Activated naive CD4-positive, alpha-beta T cell treated with anti-CD3 and anti-CD28 coated beads for 36 hours (primary cell): ENCODE results near the gene RASL12. TPM values are rescaled to one million over a fixed set of nuclear protein-coding genes. Genes with fewer than 3 reads are reported as not detected.
"Not testable (repeated sequence)": the region's sequence is repeated elsewhere in the genome, so short reads cannot be mapped to it uniquely, and the experiment has no call there.

Source experiments
- CTCF ChIA-PET: fragments of 350-600 bp; sonication (Branson Sonifier 250); formaldehyde crosslinking; loops from one replicate; lab custom pipeline; 2021; ENCODE audit warnings: antibody characterized with exemption; lab: Charles Lee
- DNase-seq: peaks from one replicate; pipeline ENCODE4 v3.0.0-alpha.2; 2020
- H3K27ac Mint-ChIP-seq: one replicate; pipeline ENCODE4 v1.8.0; 2021; ENCODE audit warnings: mild to moderate bottlenecking, mixed read lengths
- H3K27me3 Mint-ChIP-seq: one replicate; pipeline ENCODE4 v1.8.0; 2021; ENCODE audit warnings: low read depth, mixed read lengths
- H3K36me3 Mint-ChIP-seq: one replicate; pipeline ENCODE4 v1.8.0; 2021; ENCODE audit warnings: low read depth, mixed read lengths
- H3K4me1 Mint-ChIP-seq: one replicate; pipeline ENCODE4 v1.8.0; 2021; ENCODE audit warnings: low read depth, mixed read lengths
- H3K4me3 Mint-ChIP-seq: one replicate; pipeline ENCODE4 v1.8.0; 2021; ENCODE audit warnings: mild to moderate bottlenecking, moderate library complexity, mixed read lengths
- H3K9me3 Mint-ChIP-seq: one replicate; pipeline ENCODE4 v1.8.0; 2021; ENCODE audit warnings: mixed read lengths
- intact Hi-C: fragments of 100-400 bp; cut with micrococcal nuclease; formaldehyde crosslinking; loops from one replicate; pipeline ENCODE4 v1.15.1; 2023
- total RNA-seq, 2 experiments: library from RNA; stranded (reverse); gene quantifications; one replicate each; pipeline ENCODE4 v1.2.3, GENCODE V29; 2021

The RASL12 gene
- total RNA-seq, 2 experiments from 2014 or later: not detected

- DNase-seq: no peak
- Mint-ChIP-seq H3K27ac (no peak overlapping the region), H3K4me3 (no peak overlapping the region), H3K36me3 (no peaks in the 10 kb centered on the region), H3K27me3 (no peaks in the 10 kb centered on the region), H3K4me1 (no peaks in the 10 kb centered on the region), H3K9me3 (no peaks in the 10 kb centered on the region)
- CTCF ChIA-PET: interaction anchor here (0.6 to 2.1 kb wide), 5 partner anchors 12 to 248 kb away, joined by 4 to 8 read pairs (median 5); partner anchors contain the start of gene SLC51B
- intact Hi-C loops: no loop called here
Measured at GRCh38 chr15:65056868-65057548, 10.8 kb downstream of the RASL12 start.

- Mint-ChIP-seq H3K4me1 (no peaks in the 10 kb centered on the region), H3K27me3 (no peaks in the 10 kb centered on the region), H3K4me3 (no peak overlapping the region), H3K27ac (no peak overlapping the region), H3K9me3 (no peaks in the 10 kb centered on the region), H3K36me3 (no peaks in the 10 kb centered on the region)
- intact Hi-C loops: no loop called here
- CTCF ChIA-PET: interaction anchor here (0.6 to 2.6 kb wide), 9 partner anchors 8 to 249 kb away, joined by 3 to 13 read pairs (median 5); partner anchors contain the start of gene SLC51B
- DNase-seq: no peak
Measured at GRCh38 chr15:65056106-65056505, 11.7 kb downstream of the RASL12 start.

DNA sequence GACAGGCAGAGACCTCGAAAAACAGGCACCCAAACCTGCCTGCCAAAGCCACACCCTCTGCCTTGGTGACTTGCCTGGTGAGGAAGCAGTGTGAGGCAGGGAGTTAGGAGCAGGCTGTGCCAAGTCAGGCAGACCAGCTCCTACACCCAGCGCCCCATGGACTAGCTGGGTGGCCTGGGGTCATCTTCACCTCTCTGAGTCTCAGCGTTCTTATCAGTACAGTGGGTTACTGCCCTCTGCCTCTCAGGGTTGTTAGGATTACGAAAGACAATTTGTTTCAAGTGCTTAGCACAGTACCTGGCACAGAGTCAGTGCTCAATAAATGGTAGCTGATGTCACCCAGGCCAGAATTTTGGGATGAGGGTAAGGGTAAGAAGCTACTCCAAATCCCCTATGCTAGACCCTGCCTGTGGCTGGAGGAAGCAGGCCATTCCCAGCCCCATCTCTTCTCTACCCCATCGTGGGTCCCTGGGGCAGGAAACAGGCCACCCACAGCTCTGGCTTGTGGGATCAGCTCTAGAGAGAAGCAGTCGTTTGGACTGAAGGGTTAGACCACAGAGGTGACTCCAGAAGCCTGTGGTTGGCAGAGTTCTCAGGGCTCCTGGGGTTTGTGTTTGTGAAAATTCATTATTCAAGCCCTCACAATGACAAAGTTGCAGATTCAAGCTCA is 12.5 kb downstream of the RASL12 start:
- DNase-seq: no peak
- intact Hi-C loops: no loop called here
- H3K27me3 Mint-ChIP-seq: no peaks in the 10 kb centered on the region
- no peak overlapping the region for H3K4me3 Mint-ChIP-seq
- no peaks in the 10 kb centered on the region for H3K9me3 Mint-ChIP-seq
- CTCF ChIA-PET: interaction anchor here (0.6 to 2.6 kb wide), 11 partner anchors 9 to 245 kb away, joined by 3 to 13 read pairs (median 5); partner anchors contain the start of gene SLC51B
- no peak overlapping the region for H3K27ac Mint-ChIP-seq
- H3K36me3 Mint-ChIP-seq: no peaks in the 10 kb centered on the region
- peaks cover under 1% of the 10 kb centered on the region for H3K4me1 Mint-ChIP-seq

DNA sequence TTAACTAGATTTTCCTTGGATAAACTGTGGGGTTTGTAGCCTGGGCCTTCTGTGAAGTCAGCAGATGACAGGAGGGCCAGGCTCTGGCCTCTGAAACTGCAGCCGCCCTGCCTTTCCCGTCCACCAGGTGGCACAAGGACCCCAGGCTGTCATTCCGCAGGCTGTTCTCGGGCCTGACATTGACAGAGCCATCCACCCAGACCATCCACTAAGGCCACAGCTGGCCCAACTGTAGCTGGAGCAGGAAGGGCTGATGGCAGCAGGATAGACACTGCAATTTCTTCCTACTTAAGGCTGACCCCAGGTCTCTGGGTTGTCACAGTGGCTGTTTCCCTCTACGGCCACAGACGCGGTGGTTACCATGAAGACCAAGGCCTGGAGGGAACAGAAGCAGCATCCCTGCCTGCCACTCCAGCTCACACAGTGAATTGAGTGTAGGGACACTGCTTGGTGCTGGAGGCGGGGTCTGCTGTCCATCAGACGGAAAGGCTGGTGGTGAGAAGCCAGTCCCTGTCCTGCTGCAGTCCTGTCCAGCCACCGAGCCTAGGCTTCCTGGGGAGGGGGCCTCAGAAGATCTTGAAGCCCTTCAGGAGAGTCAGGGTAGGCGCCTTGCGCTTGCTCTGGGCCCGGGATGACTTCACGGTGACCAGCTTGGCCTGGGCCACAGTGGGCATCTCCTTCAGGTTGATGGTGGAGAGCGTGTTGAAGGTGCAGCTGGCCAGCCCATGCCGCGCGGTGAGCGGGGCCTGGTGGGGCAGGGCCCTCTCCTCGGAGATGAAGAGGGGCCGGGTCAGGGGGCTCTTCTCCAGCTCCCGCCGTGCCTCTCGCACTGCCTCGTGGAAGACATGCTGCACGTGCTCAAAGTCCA is 13.2 kb downstream of the RASL12 start:
- no peaks in the 10 kb centered on the region for H3K36me3 Mint-ChIP-seq
- no peak overlapping the region for H3K27ac Mint-ChIP-seq
- H3K4me1 Mint-ChIP-seq: peaks cover 8% of the 10 kb centered on the region
- DNase-seq: peak; percentile 71
- no peak overlapping the region for H3K4me3 Mint-ChIP-seq
- intact Hi-C loops: loop anchor here (1.0 kb wide), 3 partner anchors 24 to 243 kb away; no protein-coding TSS in a partner anchor
- H3K27me3 Mint-ChIP-seq: no peaks in the 10 kb centered on the region
- H3K9me3 Mint-ChIP-seq: no peaks in the 10 kb centered on the region
- CTCF ChIA-PET: interaction anchor here (0.6 to 2.6 kb wide), 9 partner anchors 13 to 245 kb away, joined by 3 to 13 read pairs (median 5); no protein-coding TSS in a partner anchor

DNA sequence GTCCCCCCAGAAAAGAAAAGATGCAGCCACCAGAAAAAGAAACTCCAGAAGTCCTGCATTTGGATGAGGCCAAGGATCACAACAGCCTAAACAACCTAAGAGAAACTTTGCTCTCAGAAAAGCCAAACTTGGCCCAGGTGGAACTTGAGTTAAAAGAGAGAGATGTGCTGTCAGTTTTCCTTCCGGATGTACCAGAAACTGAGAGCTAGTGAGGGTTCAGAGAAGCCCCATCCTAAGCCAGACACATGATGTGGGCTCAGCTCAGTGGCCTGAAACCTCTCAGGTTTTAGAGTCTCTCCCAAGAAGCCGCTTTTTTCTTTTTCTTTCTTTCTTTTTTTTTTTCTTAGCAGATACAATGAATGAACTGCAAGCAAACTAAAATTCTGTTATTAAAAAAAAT is 14.8 kb downstream of the RASL12 start:
- H3K4me1 Mint-ChIP-seq: peaks cover 13% of the 10 kb centered on the region
- no peaks in the 10 kb centered on the region for H3K9me3 Mint-ChIP-seq
- no peaks in the 10 kb centered on the region for H3K36me3 Mint-ChIP-seq
- H3K27me3 Mint-ChIP-seq: no peaks in the 10 kb centered on the region
- intact Hi-C loops: no loop called here
- no peak overlapping the region for H3K4me3 Mint-ChIP-seq
- no peak for DNase-seq
- H3K27ac Mint-ChIP-seq: no peak overlapping the region
- CTCF ChIA-PET: interaction anchor here (0.6 to 3.5 kb wide), 9 partner anchors 11 to 459 kb away, joined by 3 to 10 read pairs (median 3); no protein-coding TSS in a partner anchor

GRCh38 chr15:65051266-65051665 is 16.5 kb downstream of the RASL12 start:
- CTCF ChIA-PET: interaction anchor here (0.7 to 3.5 kb wide), 3 partner anchors 35 to 229 kb away, joined by 3 to 10 read pairs (median 3); no protein-coding TSS in a partner anchor
- no peaks in the 10 kb centered on the region for H3K27me3 Mint-ChIP-seq
- peaks cover 13% of the 10 kb centered on the region for H3K4me1 Mint-ChIP-seq
- H3K9me3 Mint-ChIP-seq: no peaks in the 10 kb centered on the region
- DNase-seq: no peak
- intact Hi-C loops: no loop called here
- H3K36me3 Mint-ChIP-seq: no peaks in the 10 kb centered on the region
- H3K4me3 Mint-ChIP-seq: no peak overlapping the region
- H3K27ac Mint-ChIP-seq: no peak overlapping the region

DNA sequence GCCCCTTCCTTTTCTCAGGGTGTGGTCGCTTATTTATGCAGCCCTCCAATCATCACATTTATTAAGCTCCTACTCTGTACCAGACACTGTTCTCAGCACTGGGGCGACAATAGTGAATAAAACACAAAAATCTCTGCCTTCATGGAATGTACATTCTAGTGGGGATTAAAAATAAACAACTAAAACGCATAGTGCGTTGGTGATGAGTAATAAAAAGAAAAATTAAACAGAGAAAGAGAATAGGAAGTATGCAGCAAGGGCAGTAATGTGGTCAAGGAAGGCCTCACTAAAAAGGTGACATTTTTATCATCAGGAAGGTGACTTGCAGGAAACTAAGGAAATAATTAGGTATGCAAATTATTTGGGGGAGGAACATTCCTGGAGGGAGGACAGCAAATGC is 17.5 kb downstream of the RASL12 start:
- intact Hi-C loops: no loop called here
- Mint-ChIP-seq H3K27me3 (no peaks in the 10 kb centered on the region), H3K4me1 (peaks cover 13% of the 10 kb centered on the region), H3K9me3 (no peaks in the 10 kb centered on the region), H3K36me3 (no peaks in the 10 kb centered on the region), H3K27ac (no peak overlapping the region), H3K4me3 (no peak overlapping the region)
- CTCF ChIA-PET: interaction anchor here (3.5 kb wide), 1 partner anchor 51 kb away, joined by 10 read pairs; no protein-coding TSS in a partner anchor
- DNase-seq: no peak

DNA sequence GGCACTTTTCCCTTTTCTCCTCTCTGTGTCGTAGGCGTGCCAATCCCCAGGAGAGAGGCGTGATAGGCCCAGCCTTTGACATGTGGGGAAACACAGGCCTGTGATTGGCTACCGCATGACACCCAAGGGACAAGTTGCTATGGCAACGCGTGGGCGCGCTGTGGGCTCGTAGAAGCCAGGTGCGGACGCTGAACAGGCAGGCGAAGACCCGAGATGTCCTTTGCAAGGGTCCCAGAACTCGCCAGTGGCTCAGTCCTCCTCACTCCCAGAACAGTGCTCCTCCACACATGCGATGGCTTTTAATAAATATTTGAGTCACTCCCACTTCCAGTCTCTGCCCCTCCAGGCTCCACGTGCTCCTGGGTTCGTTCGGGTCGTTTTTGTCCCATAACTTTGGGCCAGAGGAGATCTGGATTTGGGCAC is 18.4 kb downstream of the RASL12 start:
- CTCF ChIA-PET: interaction anchor here (0.7 to 0.9 kb wide), 2 partner anchors 10 to 24 kb away, joined by 3 read pairs; no protein-coding TSS in a partner anchor
- peaks cover 13% of the 10 kb centered on the region for H3K4me1 Mint-ChIP-seq

GRCh38 chr15:65048241-65048640 is 19.6 kb downstream of the RASL12 start:
- no peak for DNase-seq
- Mint-ChIP-seq H3K27me3 (no peaks in the 10 kb centered on the region), H3K9me3 (no peaks in the 10 kb centered on the region), H3K36me3 (no peaks in the 10 kb centered on the region), H3K4me3 (no peak overlapping the region), H3K4me1 (peaks cover 16% of the 10 kb centered on the region), H3K27ac (no peak overlapping the region)
- intact Hi-C loops: no loop called here
- CTCF ChIA-PET: interaction anchor here (1.1 kb wide), 1 partner anchor 14 kb away, joined by 6 read pairs; no protein-coding TSS in a partner anchor

More for the DNA sequence above, 18.4 kb downstream of the RASL12 start:
- intact Hi-C loops: no loop called here
- Mint-ChIP-seq H3K9me3 (no peaks in the 10 kb centered on the region), H3K27me3 (no peaks in the 10 kb centered on the region), H3K36me3 (no peaks in the 10 kb centered on the region), H3K27ac (no peak overlapping the region), H3K4me3 (peak overlapping the region; percentile 54)
- peak; percentile 88 for DNase-seq

- H3K27me3 Mint-ChIP-seq: no peaks in the 10 kb centered on the region
- peaks cover 12% of the 10 kb centered on the region for H3K4me1 Mint-ChIP-seq
- H3K27ac Mint-ChIP-seq: no peak within 1 kb of the TSS
- H3K4me3 Mint-ChIP-seq: no peak within 1 kb of the TSS
- H3K9me3 Mint-ChIP-seq: no peaks in the 10 kb centered on the region
- intact Hi-C loops: no loop called here
- CTCF ChIA-PET: interaction anchor here (0.7 to 2.3 kb wide), 2 partner anchors 11 to 112 kb away, joined by 3 to 8 read pairs; no protein-coding TSS in a partner anchor
- no peak for DNase-seq
- H3K36me3 Mint-ChIP-seq: no peaks in the 10 kb centered on the region
Measured at GRCh38 chr15:65044724-65045481, 22.9 kb downstream of the RASL12 start, which contains the start of gene SLC51B. Gene SLC51B (plus strand): TSS chr15:65045387. CDS start chr15:65050005, 4,618 bp downstream.

DNA sequence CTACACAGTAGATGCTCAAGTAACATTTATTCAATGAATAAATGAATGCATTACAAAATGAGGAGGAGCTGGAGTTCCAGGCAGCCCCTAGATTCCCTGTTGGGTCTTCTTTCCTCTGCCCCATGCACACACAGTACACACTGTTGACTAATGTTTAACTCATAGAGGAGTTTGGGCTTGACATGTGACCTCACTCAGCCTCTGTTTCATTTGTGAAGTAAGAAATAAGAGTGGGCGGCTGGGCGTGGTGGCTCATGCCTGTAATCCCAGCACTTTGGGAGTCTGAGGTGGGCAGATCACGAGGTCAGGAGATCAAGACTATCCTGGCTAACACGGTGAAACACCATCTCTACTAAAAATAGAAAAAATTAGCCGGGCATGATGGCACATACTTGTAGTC is 23.6 kb downstream of the RASL12 start:
- H3K27ac Mint-ChIP-seq, H3K4me1 Mint-ChIP-seq, H3K27me3 Mint-ChIP-seq, H3K36me3 Mint-ChIP-seq, H3K9me3 Mint-ChIP-seq, intact Hi-C loops, H3K4me3 Mint-ChIP-seq: not testable (repeated sequence)
- CTCF ChIA-PET: interaction anchor here (0.6 to 2.3 kb wide), 4 partner anchors 12 to 113 kb away, joined by 3 to 8 read pairs (median 3); no protein-coding TSS in a partner anchor
- DNase-seq: peak; percentile 47
